SK-N-MC (cell line): ENCODE data around the gene ZNG1F.
"Not testable (repeated sequence)": the region's sequence is repeated elsewhere in the genome, so short reads cannot be mapped to it uniquely, and the experiment has no call there.

Experiments used
- EZH2 ChIP-seq: fragments of 200-600 bp; sonication (generic); IDR thresholded peaks from one replicate; pipeline ENCODE4 v1.6.1; 2017; ENCODE audit warnings: antibody characterized with exemption
- POLR2AphosphoS5 ChIP-seq: IDR thresholded peaks from 2 replicates; pipeline ENCODE4 v1.6.1; 2012; ENCODE audit warnings: mild to moderate bottlenecking, low read depth, low read length, borderline replicate concordance

GRCh38 chr9:41090386-41090785, 98.7 kb downstream of the ZNG1F start:
- not testable (repeated sequence) for TF ChIP-seq POLR2AphosphoS5, EZH2
